Neural crest cell (in vitro differentiated cells): ENCODE measurements around the gene TNFSF8. TPM values are rescaled to one million over a fixed set of nuclear protein-coding genes. Genes with fewer than 3 reads are reported as not detected.

ENCODE experiments used
- DNase-seq: peaks from one replicate; pipeline ENCODE4 v3.0.0; 2021; ENCODE audit warnings: low read depth, mixed read lengths, low spot score
- H3K27ac Mint-ChIP-seq: one replicate; pipeline ENCODE4 v1.8.0; 2021; ENCODE audit warnings: mild to moderate bottlenecking, mixed read lengths; ENCODE audit not compliant: unreplicated experiment
- H3K27me3 Mint-ChIP-seq: 2 replicates; pipeline ENCODE4 v1.8.0; 2021; ENCODE audit warnings: low read depth, mild to moderate bottlenecking, mixed read lengths
- H3K36me3 Mint-ChIP-seq: 2 replicates; pipeline ENCODE4 v1.8.0; 2021; ENCODE audit warnings: low read depth, mild to moderate bottlenecking, mixed read lengths
- H3K4me1 Mint-ChIP-seq: 2 replicates; pipeline ENCODE4 v1.8.0; 2021; ENCODE audit warnings: mixed read lengths
- H3K4me3 Mint-ChIP-seq: one replicate; pipeline ENCODE4 v1.8.0; 2021; ENCODE audit warnings: mild to moderate bottlenecking, mixed read lengths
- H3K9me3 Mint-ChIP-seq: 2 replicates; pipeline ENCODE4 v1.8.0; 2021; ENCODE audit warnings: mixed read lengths
- CTCF ChIP-seq: fragments of 200-600 bp; sonication (generic); conservative IDR thresholded peaks from 2 replicates; pipeline ENCODE4 v1.5.0; 2021; ENCODE audit warnings: antibody characterized with exemption, mild to moderate bottlenecking
- total RNA-seq: library from RNA; stranded (reverse); gene quantifications from 2 replicates; pipeline ENCODE4 v1.2.1, GENCODE V29; 2021

The TNFSF8 gene
- total RNA-seq, 1 donor from 2014 or later, result not detected

- Mint-ChIP-seq H3K36me3 (no peaks in the 10 kb centered on the region), H3K9me3 (no peaks in the 10 kb centered on the region), H3K4me3 (no peak overlapping the region), H3K27me3 (no peaks in the 10 kb centered on the region), H3K27ac (no peak overlapping the region), H3K4me1 (no peaks in the 10 kb centered on the region)
- DNase-seq, result no peak
- no peak for TF ChIP-seq CTCF
These were observed 60.5 kb downstream of the TNFSF8 start for GRCh38 chr9:114869845-114870244.

GRCh38 chr9:114869378-114869777 lies 61.0 kb downstream of the TNFSF8 start:
- H3K36me3 Mint-ChIP-seq, result no peaks in the 10 kb centered on the region
- DNase-seq, result no peak
- no peaks in the 10 kb centered on the region for H3K4me1 Mint-ChIP-seq
- no peak overlapping the region for H3K4me3 Mint-ChIP-seq
- no peak overlapping the region for H3K27ac Mint-ChIP-seq
- H3K9me3 Mint-ChIP-seq, result no peaks in the 10 kb centered on the region
- TF ChIP-seq CTCF, result no peak
- no peaks in the 10 kb centered on the region for H3K27me3 Mint-ChIP-seq

- no peak for DNase-seq
- Mint-ChIP-seq H3K27me3 (no peaks in the 10 kb centered on the region), H3K4me3 (no peak overlapping the region), H3K36me3 (no peaks in the 10 kb centered on the region), H3K9me3 (no peaks in the 10 kb centered on the region), H3K4me1 (no peaks in the 10 kb centered on the region), H3K27ac (no peak overlapping the region)
- no peak for TF ChIP-seq CTCF
These were observed 63.1 kb downstream of the TNFSF8 start for GRCh38 chr9:114867327-114867726.

GRCh38 chr9:114864471-114864870 lies 65.9 kb downstream of the TNFSF8 start:
- Mint-ChIP-seq H3K4me1 (peaks cover 5% of the 10 kb centered on the region), H3K4me3 (no peak overlapping the region), H3K27me3 (no peaks in the 10 kb centered on the region), H3K36me3 (no peaks in the 10 kb centered on the region), H3K27ac (no peak overlapping the region), H3K9me3 (no peaks in the 10 kb centered on the region)
- no peak for DNase-seq
- TF ChIP-seq CTCF, result no peak

- H3K4me1 Mint-ChIP-seq, result peaks cover 5% of the 10 kb centered on the region
- DNase-seq, result no peak
- no peaks in the 10 kb centered on the region for H3K27me3 Mint-ChIP-seq
- no peak overlapping the region for H3K4me3 Mint-ChIP-seq
- H3K36me3 Mint-ChIP-seq, result no peaks in the 10 kb centered on the region
- H3K9me3 Mint-ChIP-seq, result no peaks in the 10 kb centered on the region
- H3K27ac Mint-ChIP-seq, result no peak overlapping the region
- no peak for TF ChIP-seq CTCF
These were observed 68.3 kb downstream of the TNFSF8 start for GRCh38 chr9:114861922-114862605.
